Stimulated activated CD8-positive, alpha-beta memory T cell treated with anti-CD3 and anti-CD28 coated beads, Interleukin-2, amount 100 ng/mL, for 1 hour (primary cell): ENCODE results near the gene PI16.

ENCODE experiments used
- DNase-seq, 2 donors: peaks; one replicate each; pipeline ENCODE4 v3.0.0-alpha.2; 2020; ENCODE audit warnings: low read depth in 2 of 2

Gene PI16, protein sequence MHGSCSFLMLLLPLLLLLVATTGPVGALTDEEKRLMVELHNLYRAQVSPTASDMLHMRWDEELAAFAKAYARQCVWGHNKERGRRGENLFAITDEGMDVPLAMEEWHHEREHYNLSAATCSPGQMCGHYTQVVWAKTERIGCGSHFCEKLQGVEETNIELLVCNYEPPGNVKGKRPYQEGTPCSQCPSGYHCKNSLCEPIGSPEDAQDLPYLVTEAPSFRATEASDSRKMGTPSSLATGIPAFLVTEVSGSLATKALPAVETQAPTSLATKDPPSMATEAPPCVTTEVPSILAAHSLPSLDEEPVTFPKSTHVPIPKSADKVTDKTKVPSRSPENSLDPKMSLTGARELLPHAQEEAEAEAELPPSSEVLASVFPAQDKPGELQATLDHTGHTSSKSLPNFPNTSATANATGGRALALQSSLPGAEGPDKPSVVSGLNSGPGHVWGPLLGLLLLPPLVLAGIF

DNA sequence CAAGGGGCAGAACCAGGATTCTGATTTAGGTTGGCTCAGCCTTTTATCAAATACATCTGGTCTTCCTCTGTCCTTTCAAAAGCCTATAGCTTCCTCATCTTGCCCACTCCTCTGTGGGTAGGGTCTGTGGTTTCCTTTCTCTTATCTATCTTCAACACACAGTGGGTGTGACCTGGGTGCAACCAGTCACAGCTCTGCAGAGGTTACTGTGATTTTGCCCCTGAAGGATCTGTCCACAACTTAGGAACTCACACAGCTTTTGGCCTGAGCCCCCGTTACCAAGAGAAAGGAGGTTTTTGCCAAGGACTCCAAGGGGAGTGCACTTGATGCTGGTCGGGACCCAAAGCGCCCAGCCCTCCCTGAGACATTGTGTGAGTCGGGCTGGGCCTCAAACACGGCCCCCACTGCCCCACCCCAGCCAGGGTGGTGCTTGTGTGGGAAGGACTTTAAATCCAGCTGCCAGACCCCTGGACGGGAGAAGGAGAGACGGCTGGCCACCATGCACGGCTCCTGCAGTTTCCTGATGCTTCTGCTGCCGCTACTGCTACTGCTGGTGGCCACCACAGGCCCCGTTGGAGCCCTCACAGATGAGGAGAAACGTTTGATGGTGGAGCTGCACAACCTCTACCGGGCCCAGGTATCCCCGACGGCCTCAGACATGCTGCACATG lies at the start of gene PI16:
TSS of gene PI16 (plus strand) at position 477 of the 670 bp plus-strand sequence. CDS start at position 500, 23 bp downstream.
- DNase-seq = no peak

DNA sequence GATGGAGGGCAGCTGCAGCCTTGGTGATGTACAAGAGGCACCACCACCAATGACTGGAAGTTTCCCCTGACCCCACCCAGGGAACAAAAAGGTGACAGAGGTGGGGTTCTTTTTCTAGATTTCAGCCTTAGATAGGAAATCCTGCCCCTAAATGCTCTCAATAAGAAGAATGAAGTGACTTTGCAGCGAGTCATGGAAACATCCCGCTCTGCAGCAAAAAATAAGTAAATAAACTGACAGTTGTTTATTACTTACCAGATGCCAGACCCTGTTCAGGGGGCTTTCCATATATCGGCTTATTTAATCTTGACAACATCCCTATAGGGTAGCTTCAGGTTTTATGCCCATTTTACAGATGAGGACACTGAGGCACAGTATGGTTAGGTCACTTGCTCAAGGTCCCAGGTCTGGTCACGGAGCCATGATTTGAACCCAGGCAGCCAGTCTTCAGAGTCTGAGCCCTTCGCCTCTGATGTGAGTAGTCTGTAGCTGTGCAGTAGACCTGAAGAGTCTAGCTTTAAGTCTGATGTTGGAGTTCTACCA lies 49.6 kb upstream of the PI16 start:
- DNase-seq = no peak

DNA sequence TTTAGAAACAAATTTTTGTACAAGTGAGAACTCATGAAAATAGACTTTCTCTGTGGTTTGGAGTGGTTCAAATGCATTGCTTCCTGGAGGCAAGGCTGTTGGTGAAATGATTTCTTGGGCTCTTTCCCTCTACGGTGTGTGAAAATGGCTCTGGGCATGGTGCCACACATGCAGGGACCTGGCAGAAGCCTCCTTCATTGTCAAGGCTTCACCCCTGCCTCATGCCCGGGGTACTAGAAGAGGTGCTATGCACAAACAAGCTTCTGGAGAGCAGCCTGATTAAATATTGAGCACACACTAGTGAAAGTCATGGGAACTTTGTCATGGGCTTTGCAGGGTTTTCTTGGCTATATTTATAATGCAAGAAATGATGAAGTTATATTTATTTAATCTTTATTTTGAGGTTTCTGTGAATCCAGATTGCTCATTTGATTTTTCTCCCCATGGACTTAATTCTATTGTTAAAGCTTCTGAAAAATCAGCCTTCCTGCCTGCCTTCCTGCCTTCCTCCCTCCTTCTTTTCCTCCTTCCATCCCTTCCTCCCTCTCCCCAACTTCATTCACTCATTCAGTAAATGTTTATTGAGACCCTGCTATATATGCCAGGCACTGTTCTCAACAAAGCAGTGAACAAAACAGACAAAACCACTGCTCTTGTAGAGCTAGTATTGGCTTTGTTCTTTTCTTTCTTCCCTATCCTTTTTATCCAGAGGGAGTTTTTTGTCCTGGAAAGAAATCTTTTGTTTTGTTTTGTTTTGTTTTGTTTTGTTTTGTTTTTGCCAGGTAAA lies 47.8 kb upstream of the PI16 start:
- DNase-seq = no peak

DNA sequence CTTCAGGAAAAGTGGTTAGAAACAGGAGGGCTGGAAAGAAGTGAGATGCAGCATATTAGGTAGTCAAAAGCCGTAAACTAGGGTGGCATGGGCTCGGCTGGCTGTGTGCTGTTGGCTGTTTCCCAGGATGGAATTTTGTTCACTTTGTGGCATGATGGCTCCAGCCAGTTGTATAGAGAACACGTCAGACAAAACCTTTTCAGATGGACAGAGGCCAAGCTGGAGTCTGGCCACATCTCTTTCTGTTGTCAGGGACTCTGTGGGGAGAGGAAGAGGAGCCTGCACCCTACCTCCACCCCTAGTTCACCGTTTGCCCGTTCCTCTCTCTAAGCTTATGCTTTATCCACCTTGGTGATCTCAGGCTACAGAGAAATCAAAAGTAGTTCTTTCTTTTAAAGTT lies 46.8 kb upstream of the PI16 start:
- no peak for DNase-seq

DNA sequence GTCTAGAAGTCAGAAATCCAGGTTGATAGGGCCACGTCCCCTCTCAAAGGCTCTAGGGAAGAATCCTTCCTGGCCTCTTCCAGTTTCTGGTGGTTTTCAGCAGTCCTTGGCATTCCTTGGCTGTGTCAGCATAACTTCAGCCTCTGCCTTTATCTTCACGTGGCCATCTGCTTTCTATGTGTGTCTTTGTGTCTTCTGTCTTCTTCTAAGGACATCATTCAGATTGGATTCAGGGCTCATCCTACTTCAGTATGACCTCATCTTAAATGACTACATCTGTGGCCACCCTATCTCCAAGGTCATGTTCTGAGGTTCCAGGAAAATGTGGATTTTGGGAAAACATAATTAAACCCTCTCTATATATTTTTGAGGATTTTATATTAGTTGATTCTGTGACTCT lies 45.8 kb upstream of the PI16 start:
- no peak for DNase-seq

DNA sequence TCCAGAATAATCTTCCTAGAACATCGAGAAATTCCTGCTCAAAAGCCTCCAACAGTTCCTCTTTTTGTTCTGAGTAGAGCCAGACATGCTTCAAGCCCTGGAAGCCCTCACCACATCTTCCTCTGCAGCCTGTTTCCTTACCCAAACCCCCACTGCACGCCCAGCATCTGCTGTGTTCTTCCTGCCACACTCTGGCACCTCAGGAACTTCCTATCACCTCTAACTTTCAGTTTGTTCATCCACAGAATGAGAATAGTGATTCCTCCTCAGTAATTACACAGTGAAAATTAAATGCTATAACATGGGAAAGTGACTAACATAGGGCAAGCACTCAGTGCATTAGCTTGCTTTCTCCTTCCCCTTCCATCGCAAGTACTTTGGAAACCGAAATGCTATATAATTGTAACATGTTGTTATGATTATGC lies 42.5 kb upstream of the PI16 start:
- no peak for DNase-seq

DNA sequence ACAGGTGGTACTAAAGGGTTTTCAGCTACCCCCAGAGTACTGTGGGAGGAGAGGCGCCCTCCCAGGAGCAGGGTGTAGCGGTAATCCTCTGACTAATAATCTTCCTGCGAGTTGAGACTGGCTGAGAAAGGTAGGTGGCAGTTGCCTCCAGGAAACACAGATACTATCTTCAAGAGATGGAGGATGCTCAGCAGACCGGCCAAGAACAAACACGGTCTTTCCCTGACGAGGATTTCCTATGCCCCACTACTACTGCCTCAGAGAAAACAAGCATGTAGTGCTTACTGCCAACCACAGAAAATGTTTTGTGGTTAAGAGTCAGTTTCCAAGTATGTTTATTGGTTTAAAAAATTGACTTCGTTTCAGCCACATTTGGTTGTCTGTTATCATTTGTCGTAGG lies 42.0 kb upstream of the PI16 start:
- DNase-seq = peak; percentile 1 to 16

DNA sequence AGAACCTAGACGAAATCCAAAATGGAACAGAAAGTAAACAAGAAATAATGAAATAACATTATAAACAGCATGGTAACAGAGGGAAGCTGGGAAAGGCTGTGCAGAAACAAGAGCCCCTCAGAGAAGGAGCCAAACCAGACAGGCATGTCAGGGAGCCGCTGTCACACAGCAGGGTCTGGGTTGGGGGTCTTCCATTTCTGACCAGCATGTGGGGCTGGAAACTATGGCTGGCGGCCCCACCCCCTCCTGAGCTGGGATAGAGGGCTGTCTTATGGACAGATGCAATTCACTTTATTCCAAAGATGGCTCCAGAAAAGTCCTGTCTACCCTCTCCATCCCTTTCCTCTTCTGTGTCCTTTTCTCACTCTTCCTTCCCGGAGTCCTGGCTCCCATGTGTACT lies 41.5 kb upstream of the PI16 start:
- DNase-seq = no peak

DNA sequence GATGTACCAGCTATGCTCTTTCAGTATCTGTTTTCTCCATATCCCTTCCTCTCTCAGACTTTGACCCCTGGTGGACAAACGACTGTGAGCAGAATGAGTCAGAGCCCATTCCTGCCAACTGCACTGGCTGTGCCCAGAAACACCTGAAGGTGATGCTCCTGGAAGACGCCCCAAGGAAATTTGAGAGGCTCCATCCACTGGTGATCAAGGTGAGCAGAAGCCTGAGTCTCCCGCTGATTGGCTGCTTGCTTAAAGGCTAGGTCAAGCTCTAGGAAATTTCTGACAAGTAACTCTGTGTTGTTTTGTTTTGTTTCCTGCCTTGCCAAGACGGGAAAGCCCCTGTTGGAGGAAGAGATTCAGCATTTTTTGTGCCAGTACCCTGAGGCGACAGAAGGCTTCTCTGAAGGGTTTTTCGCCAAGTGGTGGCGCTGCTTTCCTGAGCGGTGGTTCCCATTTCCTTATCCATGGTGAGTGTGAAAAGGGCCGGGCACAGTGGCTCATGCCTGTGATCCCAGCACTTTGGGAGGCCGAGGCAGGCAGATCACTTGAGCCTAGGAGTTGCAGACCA lies 40.2 kb upstream of the PI16 start:
- no peak for DNase-seq

DNA sequence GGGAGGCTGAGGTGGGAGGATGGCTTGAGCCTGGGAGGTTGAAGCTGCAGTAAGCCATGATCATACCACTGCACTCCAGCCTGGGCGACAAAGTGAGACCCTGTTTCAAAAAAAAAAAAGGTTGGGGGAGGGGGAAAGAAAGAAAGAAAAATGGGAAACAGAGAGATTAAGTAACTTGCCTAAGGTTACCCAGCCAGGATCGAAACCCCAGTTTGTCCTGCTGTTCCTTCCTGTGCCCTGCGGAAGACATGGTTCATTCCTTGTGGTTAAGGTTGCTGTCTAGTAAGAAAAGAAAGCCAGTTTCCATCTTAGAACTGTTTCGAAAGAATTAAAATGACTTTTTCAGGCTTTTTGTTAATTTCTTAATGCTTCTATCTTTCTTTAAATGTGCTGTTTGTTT lies 38.9 kb upstream of the PI16 start:
- DNase-seq = no peak

DNA sequence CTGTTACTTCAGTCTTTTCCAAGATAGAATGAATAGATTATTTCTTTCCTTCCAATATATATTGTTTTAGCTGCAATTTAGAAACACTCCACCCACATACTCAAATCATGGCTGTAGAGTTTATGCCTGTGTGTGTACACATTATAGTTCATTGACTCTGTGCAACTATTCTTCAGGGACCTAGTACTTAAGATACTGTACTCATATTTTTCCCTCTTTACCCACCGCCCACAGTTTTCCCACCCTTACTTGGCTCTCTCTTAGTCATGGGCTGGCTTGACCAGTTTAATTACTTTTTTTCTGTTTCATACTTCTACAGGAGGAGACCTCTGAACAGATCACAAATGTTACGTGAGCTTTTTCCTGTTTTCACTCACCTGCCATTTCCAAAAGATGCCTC lies 38.4 kb upstream of the PI16 start:
- DNase-seq = no peak

DNA sequence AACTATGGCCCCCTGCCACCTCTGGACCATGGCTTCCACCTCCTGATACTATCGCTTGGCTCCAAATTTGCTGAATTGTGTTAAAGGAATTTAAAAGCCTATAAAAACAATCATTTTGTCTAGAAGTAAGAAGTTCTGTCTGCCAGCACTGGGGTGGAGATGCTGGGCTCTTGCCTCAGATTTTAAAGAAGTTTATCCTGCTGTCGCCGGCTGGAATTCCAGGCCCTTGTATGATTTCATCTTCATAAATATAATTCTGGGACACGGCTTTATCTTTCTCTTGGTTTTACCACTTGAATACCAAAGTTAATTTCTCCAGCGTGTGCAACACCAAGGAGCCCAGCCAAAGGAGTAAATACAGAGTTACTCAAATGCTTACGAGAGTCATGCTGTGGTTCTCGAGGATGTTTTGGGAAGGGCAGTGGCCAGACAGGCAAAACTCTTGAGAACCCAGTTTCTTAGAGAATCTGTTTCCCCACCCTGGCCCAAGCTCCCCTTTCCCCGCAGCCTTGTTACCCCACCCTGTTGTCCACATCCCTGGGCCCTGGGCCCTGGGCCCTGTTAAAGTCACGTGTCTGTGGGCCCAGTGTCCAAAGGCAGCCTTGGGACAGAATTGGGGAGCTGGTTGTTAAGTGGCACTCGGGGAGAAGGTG lies 36.9 kb upstream of the PI16 start:
- DNase-seq = no peak

DNA sequence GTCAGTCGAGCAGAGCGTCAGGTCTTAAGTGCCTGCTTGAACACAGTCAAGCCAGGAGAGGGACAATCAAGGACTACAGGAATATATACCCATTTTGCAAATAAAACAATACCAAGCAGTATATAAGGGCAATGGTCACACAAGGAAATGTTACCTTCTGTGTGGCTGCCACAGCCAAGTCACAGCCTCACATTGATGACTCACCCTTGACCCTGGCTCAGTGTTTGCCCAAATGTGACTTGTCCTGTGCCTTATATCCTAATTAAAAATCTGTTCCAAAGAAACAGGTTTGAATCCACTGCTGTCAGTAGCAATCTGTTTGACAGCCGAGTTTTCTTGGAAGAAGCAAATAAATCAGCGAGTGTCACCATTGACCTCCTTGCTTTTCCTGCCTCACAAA lies 34.5 kb upstream of the PI16 start:
- DNase-seq = no peak

DNA sequence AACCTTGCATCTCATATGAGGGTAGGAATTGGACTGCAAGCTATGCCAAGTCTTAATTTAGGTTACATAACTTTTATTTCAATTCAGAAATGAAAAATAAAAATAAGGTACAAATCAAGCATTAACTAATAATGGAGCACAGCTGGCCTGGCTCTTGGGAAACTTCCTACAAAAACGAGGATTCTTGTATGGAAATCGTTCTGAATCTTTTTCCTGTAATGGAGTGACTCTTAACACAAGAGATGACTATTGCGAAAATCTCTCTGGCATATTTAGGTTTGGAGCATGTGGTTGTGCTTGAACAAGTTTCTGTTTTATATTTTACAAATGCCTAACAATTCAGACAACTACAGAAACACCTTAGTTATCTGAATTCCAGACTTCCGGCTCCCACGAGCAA lies 34.0 kb upstream of the PI16 start:
- DNase-seq = no peak

DNA sequence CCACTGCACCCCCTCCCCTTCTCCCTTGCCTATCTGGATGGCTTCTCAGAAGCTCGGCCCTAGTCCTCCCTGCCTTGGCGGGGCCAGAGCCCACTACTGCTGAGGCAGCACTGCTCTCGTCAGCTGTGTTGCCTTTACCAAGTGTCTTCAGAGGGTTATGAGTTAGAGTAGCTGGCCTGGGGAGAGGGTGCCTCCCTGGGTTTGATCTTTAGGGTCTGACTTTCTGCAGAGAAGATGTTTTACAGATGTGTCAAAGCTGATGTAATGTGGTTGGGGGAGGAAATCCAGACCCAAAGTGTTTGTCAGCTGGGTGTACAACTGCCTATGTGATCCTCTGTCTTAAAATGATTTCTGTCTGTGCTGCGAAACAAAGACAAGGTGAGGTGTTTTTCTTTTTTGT lies 30.4 kb upstream of the PI16 start:
- DNase-seq = no peak

DNA sequence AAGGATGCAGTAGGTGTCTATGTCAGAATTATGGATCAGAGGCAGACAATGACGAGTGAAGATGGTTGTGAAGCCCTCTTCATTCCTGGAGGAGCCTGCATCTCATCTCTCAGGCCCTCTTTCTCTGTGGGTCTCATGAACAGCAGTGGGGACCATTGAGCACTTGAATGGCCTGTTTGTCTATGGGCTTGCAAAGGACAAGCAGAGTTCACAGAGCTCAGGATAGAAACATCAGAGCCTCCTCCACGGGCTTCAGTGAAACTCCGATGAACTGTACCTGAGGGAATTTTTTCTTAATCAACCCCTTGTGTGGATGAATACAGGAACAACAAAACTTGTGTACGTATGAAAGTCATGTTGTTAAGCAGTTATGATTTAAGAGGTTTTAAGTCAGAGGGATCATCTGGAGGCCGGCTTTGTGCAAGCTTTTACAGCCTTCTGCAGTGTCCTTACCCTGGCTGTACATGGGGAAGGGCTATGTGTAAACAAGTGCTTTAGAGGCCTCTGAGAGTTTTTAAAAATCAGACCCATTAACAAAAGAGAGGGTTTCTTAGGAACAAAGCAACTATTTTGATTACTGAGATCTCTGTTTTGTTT lies 29.7 kb upstream of the PI16 start:
- no peak for DNase-seq

DNA sequence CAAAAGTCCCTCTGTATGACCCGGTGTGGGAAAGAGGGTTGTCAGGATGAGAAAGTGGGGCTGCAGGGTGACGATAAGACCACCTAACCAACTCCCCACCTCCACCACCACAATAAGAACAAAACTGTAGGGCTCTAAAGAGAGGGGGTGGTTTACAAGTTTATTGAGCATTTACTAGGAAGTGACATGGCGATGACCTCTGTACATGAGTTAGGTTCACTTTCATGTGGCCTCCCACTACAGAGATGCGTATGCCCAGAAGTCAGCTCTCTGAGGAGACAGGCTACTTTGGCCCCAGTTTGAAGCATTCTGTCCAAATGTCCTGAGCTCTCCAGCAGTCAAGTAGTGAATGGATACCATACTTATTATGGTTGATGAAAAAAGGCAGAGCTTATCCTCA lies 28.7 kb upstream of the PI16 start:
- DNase-seq = no peak

DNA sequence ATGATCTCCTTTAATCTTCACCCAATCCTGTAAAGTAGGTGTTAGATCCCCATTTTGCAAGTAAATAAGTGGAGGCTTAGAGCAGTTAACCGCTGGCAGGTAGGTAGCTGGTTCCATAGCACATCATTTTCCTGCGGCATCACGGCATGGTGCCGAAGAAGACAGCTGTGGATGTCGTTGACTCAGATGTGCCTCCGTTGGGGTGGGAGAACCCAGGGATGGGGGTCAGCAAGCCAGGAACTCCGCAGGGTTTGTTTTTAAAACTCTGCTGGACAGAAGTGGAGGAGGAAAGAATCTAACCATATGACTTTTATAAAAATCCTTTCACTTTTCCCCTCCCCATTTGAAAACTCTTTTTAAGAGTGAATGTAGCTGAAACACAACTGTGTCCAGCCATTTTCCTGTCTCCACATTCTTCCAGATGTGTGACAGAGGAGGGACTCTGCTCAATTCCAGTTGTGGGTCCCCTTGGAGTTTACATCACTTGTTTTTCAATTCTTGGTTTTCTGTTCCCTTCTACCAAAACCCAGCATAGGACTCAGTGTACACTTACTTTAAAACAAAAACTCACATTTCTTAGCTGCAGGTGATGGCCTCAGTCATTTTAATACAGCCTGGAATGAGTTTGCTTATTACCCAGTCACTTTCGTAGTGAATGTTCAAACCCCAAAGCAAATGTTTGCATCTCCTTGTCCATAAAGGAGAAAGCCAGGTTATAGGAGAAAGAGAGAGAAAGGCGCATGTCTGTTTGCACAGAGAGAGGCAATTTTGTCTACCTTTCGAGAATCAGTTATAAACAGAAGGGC lies 27.6 kb upstream of the PI16 start:
- no peak for DNase-seq

DNA sequence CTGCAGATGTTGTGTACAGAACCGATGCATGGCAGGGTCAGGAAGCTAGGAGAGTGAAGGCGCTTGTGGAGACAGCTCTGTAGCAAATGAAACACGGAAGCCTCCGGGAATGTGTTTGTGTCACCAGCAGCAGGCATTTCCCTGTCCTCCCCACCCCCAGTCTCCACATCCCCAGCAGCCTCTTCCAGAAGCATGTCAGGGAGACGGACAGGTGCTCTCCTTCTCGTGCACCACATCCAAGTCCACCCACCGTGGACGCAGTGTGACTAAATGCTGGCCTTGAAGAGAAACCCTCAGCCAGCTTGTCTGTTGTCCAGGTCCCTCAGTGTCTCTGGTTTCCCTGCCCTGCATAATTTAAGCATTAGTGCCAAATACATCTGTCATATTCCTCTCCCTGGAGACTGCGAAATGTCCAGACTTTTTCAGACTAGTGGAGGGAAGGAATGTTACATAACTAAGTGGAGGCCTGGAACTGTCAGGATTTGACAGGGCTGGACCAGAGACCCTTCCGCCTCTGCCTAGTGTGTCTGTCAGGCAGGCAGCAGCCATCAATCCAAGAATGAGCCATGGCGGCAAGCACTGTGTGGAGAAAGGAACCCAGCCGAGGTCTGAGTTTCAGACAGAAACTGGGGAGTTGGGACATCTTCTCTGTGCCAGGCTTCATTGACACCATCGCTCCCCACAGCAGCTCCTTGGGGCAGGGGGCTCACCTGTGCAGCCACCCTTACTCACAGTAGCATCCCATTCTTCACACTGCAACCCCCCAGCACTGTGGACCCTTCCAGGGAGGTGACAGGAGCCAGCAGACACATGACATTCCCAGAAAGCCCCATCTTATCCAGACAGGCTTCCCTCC lies 26.6 kb upstream of the PI16 start:
- no peak for DNase-seq
